Globus pallidus (tissue), 1 donor: Measurements from ENCODE around the gene MAB21L1.
A peak's percentile ranks its signal among the peaks of the same experiment; 100 is the strongest.

Experiments
- DNase-seq: peaks from one replicate; pipeline ENCODE4 v3.0.0-alpha.2; 2015; ENCODE audit warnings: low spot score

The MAB21L1 gene

DNA sequence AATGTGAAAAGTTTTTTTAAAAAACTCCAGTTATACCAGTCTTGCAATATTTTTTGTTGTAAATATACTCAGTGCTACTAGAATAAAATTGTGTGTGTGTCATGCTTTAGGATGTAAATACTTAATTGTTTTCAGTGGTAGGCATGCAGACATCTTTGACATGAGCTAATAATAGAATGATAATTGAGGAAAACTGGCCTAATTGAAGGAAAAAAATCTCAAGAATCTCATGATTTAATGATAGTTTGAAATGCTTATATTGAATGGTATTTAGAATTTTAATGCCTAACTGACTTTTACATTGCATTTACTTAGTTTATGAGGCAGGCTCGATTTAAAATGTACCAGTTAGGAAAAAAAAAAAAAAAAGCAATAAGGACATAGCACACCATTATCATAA lies 3.2 kb upstream of the MAB21L1 start:
- no peak for DNase-seq

DNA sequence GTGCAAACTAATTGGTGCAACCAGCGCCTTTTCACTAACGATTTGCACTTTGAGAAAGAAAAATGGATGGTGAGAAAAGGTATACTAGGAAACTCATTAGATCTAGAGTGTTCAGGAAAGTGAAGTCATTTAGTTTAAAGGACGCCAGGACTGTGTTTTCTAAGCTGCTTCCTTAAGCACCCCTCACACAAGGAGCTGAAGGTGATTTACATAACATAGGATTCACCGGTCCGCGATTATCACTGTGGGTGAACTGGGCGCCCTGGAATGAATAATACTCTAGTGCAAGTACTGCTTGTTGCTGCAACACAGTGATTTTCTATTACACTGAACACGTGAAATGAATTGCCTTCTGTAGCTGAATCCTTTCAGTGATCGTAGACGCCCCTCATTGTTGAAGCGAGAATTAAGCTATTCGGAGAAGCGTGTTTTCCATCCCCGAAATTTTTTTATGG lies 2.6 kb upstream of the MAB21L1 start:
- no peak for DNase-seq

DNA sequence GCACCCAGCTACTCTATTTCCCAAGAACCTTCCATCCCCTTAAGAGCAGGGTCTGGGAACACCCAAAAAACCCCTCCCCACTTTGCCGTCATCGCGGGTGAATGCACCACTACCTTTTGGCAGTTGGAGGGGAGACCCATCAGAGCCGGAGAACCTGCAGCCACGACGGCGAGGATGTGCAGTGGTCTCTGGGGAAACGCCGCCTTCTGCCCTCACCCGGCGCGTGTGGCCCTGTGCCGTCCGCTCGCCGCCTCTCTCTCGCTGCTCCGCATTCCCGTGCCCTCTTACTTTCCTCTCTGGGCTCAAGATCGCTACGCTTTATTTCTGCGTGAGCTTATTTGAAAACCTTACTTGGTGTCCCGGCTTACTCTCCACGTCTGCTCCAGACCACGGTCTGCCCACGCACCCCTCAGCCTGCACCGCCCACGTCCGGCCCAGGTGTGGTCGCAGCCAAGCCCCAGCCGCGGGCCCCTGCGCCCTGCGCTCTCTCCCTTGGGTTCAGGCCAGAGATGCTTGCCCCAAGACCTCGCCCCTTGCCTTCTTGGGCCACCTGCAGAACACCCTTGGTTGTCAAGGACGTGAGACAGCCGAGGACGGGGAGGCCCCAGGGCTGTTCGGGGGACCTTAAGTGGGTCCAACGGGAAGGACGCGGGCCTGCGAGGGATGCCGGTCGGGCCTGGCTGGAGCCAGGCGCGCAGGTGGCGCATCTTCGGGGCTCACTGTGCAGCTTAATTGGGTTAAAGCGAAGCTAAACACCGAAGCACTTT lies 2.0 kb upstream of the MAB21L1 start:
- DNase-seq: no peak

DNA sequence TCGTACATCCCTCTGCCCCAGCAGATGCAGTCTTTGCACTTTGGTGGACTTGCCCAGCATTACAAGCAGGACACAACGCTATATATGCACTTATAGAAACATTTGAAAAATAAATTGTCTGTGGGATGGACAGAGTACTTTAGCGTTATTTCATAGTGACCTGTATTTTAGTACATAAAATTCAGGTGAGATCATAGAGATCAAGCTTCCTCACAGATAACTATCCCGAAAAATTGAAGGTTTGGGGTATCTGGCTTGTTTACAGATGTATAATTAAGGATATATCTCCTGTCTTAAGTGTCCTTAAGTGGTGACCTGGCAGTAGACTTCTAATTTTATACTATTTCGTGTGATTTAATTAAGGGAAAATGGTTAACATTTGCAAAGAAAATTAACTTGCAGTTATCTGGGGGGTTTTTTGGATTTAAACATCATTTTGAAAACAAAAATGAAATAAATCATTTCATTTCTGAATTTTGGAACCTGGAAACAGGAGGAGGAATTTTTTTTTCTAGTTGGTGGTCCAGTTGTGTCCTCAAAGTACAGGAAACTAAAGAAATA lies 977 bp upstream of the MAB21L1 start:
- no peak for DNase-seq

DNA sequence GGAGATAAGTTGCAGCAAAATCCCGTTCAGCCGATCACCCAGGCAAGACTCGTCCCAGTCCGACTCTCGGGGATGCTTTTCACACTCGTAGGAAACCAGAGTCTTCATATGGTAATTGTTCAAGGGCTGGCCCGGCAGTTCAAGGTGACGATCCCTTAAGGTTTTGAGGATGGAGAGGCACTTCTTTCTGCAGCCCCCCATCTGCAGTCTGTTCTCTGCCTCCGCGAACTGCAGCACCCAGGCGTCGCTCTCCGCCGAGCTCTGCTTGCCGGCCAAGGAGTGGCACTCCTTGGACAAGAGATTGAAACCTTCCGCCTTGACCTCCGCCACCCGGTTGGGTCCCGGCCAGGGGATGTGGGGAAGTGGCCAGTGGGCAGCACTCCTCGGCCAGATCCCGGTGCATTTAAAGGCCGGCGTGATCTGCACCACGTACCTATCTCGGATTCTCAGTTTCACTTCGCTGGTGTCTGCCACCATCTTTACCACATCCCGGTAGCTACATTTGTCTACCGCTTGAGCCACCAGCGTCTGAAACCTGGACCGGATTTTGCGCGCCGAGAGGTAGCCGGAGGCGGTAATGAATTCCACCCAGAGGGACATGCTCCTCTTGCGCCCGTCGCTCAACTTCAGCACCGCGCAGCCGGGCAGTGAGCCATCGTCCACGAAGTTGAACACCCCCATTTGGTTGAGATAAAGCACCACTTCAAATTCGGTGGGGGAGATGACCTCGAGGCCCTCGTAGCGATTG lies 1.1 kb downstream of the MAB21L1 start:
- DNase-seq: peak; percentile 21

DNA sequence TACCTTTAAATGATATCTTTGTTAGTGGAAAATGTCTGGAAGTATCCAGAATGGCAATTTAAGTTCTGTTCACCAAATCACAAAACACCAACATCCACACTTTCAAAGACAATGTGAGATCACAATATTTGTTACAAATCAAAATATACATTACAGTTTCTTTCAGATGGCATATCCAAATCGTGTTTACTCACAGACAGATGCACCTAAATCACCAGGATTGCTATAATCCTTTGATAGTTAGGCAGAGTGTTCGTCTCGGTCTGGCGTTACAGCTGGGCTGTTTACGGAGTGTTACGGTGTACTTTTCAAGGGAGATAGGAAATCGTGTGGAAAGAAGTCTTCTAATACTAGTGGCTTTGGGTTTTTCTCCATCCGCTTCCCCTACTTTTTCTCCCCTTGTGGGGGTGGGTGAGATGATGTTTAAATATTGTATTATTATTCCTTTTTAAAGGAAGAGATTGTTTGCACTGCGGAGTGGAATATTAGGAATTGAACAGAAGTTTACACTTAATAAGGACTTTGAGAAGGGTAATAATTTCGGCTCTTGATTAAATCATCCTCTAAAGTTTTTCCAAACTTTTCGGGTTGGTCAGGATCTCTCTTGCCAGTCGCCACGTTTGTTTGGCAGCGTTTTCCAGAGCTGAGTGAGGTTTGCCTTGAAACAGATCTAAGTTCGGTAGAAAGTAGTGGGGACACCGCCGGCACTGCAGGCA lies 1.8 kb downstream of the MAB21L1 start:
- DNase-seq: peak; percentile 31

DNA sequence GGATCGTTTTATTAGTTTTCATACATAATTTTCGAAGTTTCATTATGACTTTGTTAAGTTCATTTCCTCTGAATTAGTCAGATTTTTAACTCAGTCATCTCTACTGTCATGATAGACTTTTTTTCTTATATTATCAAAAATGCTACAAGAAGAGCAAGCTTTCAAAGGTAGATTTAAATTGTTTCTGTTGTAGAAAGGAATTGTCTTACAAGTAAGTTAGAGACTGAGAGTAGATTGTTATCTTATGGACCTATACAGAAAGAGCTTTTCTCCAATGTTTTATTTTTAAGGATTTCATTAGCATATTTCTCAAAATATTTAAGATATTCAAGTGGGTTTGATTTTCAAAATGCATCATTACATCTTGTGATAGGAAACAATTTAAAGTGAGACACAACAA lies 2.7 kb downstream of the MAB21L1 start:
- DNase-seq: no peak

DNA sequence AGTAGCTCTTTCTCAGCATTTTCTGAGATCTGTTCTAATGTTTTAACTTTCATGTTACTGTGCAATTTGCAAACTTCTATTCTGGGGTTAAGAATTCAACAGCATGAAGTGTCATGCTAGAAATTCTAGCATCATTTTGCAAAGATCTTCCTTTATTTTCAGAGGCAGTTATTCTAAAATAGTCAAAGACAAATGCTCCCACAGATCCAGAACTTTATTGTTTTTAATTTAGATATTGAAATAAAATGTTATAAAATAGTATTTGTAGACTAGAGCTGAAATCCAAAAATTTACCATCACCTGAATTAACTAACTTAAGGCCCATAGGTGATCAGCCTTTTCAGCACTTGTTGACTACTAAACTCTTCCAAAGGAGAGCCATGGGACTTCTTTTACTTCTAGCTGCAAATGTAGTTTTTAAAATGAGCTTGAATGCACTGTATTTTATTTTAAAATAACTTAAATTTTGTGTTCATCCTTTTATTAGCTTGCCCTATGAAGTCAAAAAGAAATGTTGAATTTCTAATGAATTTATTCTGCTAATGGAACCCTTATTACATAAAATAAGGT lies 3.2 kb downstream of the MAB21L1 start:
- no peak for DNase-seq

DNA sequence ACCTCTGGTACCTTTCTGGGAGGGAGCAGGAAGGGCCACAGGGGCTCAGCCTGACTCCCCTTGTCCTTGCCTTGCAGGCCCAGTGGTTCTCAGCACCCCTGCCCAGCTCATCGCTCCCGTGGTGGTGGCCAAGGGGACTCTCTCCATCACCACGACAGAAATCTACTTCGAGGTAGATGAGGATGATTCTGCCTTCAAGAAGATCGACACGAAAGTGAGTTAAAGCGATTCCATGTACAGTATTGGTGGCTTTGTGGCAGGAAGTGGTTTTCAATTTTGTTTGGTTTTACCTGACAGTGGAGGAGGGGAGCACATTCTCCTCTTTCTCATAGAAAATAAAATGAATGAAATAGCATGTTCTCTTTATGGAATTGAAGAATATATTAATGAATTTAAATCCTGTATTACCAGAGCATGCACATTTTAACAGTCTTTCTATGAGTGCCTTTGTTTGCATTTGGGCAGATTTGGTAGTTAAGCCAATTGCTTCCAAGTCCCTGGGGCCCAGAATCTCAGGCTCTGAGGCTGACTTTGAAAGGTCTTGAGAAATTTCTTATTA lies 4.1 kb downstream of the MAB21L1 start:
- DNase-seq: no peak

DNA sequence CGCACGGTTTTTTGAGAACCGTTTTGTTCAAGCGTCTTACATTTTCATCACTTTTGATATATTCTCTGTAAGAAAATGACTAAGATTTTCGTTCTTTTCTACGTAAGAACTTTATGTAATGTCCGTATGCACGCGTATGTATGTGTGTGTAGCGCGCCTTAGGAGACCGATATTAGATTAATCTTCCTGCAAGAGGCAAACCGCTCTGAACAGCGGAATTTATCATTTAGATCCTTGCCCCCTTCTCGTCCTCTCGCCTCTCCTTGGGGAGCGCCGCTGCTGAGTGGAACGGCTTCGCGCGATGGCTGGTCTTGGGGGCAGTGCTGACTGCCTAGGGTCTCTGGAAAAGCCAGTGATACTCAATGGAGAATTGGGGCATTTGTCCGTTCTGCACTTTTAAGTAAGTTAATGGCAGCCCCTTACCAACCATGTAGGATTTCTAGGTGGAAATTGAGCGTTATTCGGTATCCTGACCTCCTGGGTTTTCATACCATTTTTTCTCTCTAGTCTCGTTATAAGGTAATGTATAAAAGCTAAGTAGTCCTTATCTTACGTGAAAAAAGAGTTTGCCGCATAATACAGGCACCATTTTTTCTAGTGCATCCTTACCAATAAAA lies 4.7 kb downstream of the MAB21L1 start:
- DNase-seq: no peak

DNA sequence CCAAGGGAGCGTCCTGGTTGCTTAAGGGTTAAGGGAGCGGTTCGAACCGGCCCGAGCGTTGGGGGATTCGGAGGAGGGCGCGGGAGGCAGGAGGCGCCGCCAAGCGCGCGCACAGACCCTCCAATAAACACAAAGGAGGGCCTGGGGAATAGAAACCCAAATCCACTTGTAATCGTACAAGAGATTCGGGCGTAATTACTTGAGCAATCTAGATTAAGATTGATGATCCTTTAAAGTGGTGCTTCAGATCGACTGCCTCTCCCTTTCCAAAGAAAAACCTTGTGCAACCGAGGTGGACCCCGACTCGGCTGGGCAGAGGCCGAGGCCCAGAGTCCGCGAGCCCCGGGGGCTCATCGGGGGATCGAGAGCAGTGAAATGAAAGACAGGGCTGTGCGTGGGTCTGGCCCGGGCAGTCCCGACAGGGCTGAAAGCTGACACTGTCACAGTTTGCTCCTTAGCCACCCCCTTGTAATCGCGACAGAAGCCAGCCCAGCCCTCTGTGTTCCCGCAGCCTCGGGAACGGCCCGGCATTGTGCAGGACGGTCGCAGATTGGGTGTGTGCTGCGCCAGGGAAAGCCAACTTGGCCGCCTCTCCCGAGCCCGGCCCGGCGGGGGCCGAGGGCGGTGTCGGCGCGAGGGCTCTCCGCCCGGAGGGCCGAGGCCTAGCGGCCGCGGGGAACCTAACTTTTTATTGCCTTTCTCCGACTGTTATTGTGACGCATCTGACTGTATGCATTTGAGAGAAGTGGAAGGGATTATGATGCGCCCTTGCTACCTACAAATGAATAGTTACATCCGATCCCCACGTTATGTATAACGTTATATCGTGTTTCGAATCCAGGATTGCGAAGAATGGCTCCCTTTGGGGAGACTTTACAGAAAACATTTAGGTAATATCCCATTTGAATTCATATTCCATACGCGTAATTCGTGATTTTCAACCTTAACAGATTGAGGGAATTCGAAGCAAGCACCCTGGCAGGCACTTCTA lies 5.5 kb downstream of the MAB21L1 start:
- peak; percentile 24 for DNase-seq

DNA sequence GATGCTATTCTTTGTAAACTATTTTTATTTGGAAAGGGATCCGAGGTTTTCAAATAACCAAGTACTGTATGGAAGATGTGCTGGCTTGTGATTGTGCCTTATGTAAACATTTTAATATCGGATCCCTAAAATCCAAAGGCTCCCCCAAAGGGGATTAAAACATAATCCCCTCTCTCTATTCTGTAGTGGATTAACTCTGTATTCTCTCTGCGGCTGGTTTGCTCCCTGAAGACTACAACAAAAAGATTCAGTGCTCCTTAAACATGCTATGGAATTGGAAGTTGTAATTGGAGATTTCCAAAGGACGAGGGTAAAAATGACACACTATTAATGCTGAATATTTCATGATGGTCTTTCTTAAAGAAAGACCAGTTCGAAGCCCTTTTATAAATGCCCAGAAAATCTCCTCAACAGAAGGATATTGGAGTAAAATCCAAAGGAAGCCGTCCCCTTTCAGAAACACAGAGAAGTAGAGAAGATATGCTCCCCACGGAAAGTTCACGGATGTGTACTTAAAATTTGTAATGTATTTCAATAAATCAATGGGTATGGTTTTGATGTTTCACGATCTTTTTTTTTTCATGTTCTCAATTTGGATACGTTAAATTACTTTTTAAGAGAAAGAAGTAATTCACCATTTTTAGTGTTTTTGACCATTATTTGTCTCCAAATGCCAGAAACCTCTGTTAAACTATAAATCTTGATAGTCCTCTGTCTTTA lies 6.5 kb downstream of the MAB21L1 start:
- no peak for DNase-seq

DNA sequence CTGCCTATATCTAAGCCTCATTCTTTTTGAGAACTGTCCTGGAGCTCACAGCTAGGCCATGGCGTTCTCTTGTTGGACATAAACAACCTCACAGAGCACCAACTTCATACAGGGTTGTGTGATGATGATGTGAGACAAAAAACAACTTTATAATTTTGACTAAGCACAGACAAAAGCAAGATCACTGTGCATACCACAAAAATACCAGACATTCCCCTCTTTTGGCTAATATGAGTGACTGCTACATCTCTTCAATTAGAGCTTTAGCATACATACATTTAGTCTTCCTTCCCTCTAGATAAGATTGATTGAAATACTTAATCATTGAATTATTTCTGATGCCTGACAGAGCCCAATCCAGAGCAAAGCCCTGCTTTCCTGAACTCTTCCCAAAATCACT lies 8.3 kb downstream of the MAB21L1 start:
- DNase-seq: no peak

DNA sequence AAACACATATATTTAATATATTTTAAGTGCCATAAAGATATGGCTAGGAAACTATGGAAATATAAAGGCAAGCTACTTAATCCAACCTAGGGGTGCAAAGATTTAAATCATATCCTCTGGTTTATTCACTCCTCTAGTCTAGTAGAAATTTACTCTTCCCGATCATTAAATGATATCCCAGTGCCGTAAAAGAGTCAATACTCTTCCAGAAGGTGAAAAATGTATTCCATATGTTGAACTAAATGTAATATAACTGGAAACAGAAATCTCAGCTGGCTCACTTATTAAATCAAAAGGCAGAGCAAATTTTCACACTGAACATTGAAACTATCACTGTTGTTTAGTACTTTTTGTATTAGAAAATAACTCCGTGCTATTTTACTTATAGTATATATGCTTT lies 11.1 kb downstream of the MAB21L1 start:
- no peak for DNase-seq

DNA sequence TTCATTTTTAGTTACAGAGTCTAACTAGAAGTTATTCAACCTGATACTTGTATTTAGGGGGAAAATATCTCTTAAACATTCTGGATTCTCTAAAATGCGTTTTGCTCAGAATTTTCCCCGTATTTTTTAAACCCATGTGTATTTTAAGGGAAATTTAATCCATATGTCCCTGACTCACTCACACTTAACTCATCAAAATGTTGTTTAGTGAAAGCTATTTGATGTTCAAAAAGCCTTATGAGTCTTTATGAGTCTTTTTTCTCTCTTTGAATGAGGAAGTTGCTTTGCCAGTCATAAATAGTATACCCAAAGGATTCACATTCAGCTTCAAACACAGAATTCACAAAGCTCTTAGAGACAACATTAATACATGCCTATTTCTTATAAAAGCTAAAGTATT lies 16.4 kb downstream of the MAB21L1 start:
- DNase-seq: no peak

DNA sequence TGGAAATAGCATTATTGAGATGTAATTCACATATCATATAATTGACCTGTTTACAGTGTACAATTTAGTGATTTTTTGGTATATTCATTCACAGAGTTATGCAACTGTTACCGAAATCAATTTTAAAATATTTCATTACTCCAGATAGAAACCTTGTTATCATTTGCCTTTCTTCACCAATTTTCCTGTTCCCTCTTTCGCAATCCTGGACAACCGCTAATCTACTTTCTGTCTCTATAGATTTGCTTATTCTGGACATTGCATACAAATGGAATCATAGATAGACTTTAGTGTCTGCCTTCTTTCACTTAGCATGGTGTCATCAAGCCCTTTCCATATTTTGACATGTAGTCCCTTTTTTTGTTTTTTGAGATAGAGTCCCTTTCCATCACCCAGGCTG lies 19.2 kb downstream of the MAB21L1 start:
- DNase-seq: no peak

DNA sequence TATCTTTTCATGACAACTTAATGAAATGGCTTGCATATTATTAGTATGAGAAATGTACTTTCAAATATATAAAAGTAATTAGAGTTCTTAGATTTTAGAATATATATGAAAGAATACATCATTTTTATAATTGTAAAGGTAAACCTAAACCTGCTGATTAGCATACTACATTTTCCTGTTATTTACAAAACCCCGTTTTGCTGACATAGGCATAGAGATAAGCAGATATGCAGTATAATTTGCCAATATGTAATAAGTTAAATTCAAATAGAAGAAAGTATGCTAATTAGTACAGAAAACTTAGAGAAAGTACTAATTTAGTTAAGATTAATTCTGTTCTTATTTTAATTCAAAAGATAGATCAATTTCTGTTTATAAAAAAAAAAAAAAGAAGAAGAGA lies 21.5 kb downstream of the MAB21L1 start:
- no peak for DNase-seq

DNA sequence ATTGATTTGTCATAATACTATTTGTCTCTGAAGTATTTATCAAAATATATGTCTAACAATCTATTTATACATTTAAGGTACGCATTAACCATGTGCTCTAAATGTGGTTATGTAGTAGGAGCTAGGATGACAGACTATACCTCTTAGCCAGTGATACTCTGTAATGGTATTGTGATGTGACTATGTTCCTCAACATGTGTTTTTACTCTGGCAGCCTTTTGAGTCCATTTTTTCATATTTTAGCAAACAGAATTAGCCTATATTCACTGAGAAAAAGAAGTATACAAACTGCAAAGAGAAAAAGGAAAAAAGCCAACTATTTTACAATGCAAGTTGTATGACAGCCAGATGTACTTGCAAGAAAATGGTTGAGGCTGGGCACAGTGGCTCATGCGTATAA lies 26.7 kb downstream of the MAB21L1 start:
- no peak for DNase-seq

DNA sequence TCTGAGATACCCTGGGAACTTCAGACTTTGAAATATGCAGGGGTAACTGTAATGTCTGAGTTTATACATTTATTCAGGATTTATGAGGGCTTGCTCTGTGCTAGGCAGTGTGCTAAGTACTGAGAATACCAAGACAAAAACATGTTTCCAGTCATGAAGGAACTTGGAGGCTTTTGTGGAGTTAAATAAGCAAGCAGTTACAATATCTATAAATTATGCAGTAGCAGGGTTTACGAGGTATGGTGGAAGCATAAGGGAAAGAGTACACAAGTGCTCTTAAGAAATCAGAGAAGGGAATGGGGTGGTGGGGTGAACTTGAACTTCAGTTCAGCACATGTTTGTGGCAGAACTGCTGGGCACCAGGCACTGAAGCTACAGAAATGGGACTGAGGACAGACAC lies 28.0 kb downstream of the MAB21L1 start:
- no peak for DNase-seq
